A549 (cell line): ENCODE measurements around the gene SDF4.

Experiments
- CBX2 ChIP-seq: fragments of 200-600 bp; sonication (generic); IDR thresholded peaks from 2 replicates; pipeline ENCODE4 v1.6.1; 2016; ENCODE audit warnings: low read depth, mild to moderate bottlenecking, borderline replicate concordance
- CHD4 ChIP-seq: fragments of 200-600 bp; sonication (generic); IDR thresholded peaks from 2 replicates; pipeline ENCODE4 v1.6.1; 2016; ENCODE audit warnings: antibody characterized with exemption, mild to moderate bottlenecking, borderline replicate concordance
- CTCF ChIP-seq: fragments of >200 bp; sonication (Bioruptor Twin); formaldehyde crosslinking; IDR thresholded peaks from 3 replicates; pipeline ENCODE4 v1.5.1; 2016
- GATA3 ChIP-seq: IDR thresholded peaks from 2 replicates; pipeline ENCODE4 v1.6.1; 2012; ENCODE audit warnings: borderline replicate concordance
- MYC ChIP-seq: IDR thresholded peaks from 2 replicates; pipeline ENCODE4 v1.6.1; 2012; ENCODE audit warnings: mild to moderate bottlenecking, inconsistent platforms, low read length, improper control_type of control experiment, borderline replicate concordance
- PBX3 ChIP-seq: IDR thresholded peaks from 2 replicates; pipeline ENCODE4 v1.6.1; 2012
- PHF8 ChIP-seq: fragments of 200-600 bp; sonication (generic); IDR thresholded peaks from 2 replicates; pipeline ENCODE4 v1.6.1; 2016; ENCODE audit warnings: low read depth, mild to moderate bottlenecking, antibody characterized with exemption, moderate library complexity, borderline replicate concordance
- POLR2A ChIP-seq: IDR thresholded peaks from 2 replicates; pipeline ENCODE4 v1.6.1; 2012; ENCODE audit warnings: mild to moderate bottlenecking, low read length
- RCOR1 ChIP-seq: fragments of 150-350 bp; IDR thresholded peaks from 2 replicates; pipeline ENCODE4 v1.6.1; 2014; ENCODE audit warnings: antibody characterized with exemption, low read length, low read depth
- RFX5 ChIP-seq: fragments of 450-650 bp; IDR thresholded peaks from 2 replicates; pipeline ENCODE4 v1.7.1; 2014; ENCODE audit warnings: antibody characterized with exemption, mild to moderate bottlenecking, moderate library complexity

- no peak for TF ChIP-seq CHD4
- no peak for TF ChIP-seq CTCF
- no peak for TF ChIP-seq PHF8
- TF ChIP-seq PBX3, result no peak
- TF ChIP-seq RFX5, result no peak
- no peak for TF ChIP-seq MYC
- TF ChIP-seq RCOR1, result no peak
- TF ChIP-seq POLR2A, result no peak
- TF ChIP-seq GATA3, result no peak
- no peak for TF ChIP-seq CBX2
Measured at GRCh38 chr1:1181129-1181937, 50.5 kb downstream of the SDF4 start.
